AG09319 (cell line): ENCODE results near the gene RETREG2.

Experiments used
- DNase-seq: peaks from one replicate; pipeline ENCODE4 v3.0.0-alpha.2; 2010; ENCODE audit warnings: low read depth; ENCODE audit errors: extremely low read depth
- TF ChIP-seq, protein P1 (sequence below): IDR thresholded peaks from 2 replicates; pipeline ENCODE4 v1.5.1; 2011; ENCODE audit warnings: low read depth, mild to moderate bottlenecking, inconsistent platforms, low read length, moderate library complexity

Gene RETREG2

GRCh38 chr2:219218732-219219701 lies 40.9 kb downstream of the RETREG2 start, which contains the start of gene ABCB6:
TSS of gene ABCB6 (minus strand) at chr2:219218958. CDS start at chr2:219218673, 285 bp downstream.
- TF ChIP-seq, protein P1, sequence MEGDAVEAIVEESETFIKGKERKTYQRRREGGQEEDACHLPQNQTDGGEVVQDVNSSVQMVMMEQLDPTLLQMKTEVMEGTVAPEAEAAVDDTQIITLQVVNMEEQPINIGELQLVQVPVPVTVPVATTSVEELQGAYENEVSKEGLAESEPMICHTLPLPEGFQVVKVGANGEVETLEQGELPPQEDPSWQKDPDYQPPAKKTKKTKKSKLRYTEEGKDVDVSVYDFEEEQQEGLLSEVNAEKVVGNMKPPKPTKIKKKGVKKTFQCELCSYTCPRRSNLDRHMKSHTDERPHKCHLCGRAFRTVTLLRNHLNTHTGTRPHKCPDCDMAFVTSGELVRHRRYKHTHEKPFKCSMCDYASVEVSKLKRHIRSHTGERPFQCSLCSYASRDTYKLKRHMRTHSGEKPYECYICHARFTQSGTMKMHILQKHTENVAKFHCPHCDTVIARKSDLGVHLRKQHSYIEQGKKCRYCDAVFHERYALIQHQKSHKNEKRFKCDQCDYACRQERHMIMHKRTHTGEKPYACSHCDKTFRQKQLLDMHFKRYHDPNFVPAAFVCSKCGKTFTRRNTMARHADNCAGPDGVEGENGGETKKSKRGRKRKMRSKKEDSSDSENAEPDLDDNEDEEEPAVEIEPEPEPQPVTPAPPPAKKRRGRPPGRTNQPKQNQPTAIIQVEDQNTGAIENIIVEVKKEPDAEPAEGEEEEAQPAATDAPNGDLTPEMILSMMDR, result no peak
- peak; percentile 86 for DNase-seq

DNA sequence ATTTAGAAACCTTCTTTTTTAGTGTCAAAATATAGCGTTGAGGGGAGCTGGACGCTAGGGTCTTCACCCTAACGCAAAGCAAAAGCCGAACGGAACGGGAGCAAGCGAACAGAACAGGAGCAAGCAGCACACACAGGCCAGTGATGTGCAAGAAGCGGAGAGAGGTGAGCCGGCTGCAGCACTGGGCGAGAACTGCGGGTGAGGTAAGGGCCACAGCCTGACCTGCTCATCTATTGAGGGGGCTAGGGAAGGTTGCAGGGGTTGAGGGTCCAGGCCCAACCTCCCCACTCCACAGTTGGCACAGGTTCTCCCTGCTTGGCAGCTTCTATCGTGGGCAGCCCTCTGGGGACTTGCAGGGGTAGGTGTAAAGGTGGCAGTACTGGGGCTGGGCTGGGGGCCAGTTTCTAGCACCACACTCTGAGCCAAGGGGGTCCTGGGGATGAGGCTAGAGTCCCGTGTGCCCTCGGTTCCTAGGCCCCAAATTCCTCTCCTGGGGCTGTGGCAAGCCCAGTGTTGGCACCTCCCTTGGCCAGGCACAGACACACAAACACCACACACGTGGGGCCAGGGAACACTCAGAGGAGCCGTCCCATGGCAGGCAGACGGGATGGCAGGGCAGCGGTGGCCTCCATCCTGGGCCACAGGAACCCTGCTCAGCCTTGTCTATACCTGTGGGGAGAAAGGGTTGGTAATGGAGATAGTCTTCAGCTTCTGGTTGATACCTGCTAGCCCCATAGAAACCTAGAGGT lies 41.9 kb downstream of the RETREG2 start:
- TF ChIP-seq, protein P1, result no peak
- DNase-seq, result no peak

DNA sequence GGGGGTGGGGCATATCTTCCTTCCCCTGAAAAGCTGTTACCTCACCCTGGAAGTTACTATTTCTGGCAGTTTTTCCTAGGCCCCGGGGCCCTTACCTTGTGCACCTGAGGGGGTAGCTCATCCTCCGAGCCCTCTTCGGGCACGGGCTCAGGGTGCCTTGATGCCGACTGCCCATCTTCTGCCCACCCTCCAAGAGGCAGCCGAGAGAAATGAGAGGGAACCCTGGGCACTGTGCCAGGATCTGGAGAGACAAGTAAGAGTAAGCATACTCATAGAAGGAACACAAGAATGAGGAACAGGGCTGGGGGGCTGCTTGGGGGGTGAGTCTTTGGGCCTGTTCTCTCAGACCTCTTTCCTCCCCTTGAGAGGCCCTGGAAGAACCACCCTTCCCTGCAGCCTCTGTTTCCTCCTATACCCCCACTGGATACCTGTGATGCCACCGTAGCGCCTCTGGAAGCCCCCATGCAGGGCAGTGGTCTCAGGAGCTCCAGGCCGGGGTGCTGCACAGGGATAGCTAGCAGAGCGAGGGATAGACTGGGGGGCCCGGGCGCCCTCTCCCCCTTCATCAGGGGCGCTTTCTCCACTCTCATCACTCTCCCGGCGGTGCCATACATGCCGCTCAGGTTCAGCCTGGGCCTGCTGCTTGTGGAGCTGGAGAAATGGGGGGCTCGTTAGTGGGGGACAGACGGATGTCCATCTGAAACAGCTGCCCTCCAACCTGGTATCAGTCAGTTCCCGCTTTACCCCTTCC lies 42.8 kb downstream of the RETREG2 start:
- DNase-seq, result no peak
- TF ChIP-seq, protein P1, result no peak

DNA sequence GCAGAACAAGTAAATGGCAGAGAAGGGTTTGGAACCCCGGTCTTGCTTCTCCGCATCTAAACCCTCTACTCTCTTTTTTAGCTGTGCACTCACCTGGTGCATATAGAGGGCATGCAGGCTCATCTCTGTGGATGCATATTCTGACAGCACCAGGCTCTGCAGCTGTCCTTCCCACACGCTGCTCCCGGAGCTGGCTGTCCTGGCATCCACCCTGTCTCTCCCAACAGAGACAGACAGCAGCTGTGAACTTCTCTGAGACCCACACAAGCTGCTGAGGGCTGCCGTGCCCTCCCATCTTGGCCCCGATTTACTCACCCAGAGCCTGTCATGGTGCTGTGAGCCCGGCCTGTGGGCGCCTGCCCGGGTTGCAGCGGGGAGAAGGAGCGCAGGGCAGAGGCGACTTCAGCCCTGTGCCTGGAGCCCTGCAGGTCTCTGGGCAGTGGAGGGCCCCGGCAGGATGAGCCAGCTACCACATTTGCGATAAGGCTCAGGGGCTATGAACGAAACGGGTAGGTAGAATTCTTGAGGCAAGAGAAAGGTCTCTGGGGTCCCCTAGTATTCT lies 44.0 kb downstream of the RETREG2 start:
- TF ChIP-seq, protein P1, result no peak
- DNase-seq, result no peak

DNA sequence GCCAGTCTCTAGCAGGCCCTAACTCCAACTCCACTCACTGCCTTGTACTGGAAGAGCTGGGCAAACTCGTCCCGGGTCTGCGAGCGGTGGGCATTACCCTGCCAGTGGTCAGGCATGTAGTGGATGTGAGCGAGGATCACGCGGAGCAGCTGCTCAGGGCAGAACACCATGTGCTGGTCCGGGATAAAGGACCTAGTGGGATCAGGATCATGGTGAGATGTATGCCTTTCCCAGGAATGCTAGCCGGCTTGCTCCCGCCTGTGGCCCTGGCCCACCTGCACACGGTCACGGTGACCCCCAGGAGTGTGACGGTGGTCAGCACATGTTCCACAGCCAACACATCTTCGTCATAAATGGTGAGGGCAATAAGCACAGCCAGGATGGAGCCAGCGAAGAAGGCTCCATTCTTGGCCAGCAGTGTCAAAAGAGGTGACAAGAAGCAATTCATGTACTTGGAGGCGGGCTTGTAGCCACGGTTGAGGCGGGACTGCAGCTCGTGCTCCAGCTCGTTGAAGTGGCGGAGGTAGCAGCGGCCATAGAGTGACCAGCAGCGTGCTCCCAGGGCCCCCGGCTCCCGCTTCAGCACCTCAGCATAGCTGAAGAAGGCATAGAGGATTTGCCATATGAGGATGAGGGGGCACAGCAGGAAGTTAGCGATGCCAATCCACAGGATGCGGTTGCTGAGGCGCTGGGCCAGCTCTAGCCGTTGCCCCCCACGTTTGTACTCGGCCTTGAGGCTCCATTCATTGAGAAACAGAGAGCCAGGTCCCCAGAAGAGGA lies 45.9 kb downstream of the RETREG2 start:
- TF ChIP-seq, protein P1, result no peak
- no peak for DNase-seq

- DNase-seq, result no peak
- TF ChIP-seq, protein P1, result no peak
Observed at GRCh38 chr2:219225350-219225749, 47.3 kb downstream of the RETREG2 start.
